WTC11 (cell line): ENCODE results near the gene FNDC11.

ENCODE experiments used
- ARID4B ChIP-seq: sonication (generic); formaldehyde crosslinking; IDR thresholded peaks from 2 replicates; pipeline ENCODE4 v1.8.0; 2023; ENCODE audit warnings: missing genetic modification reagents, mild to moderate bottlenecking, borderline replicate concordance
- CBFB ChIP-seq: sonication (generic); formaldehyde crosslinking; IDR thresholded peaks from 2 replicates; pipeline ENCODE4 v1.8.1; 2022; ENCODE audit warnings: mild to moderate bottlenecking, low read depth, missing genetic modification reagents
- CTCF ChIP-seq: fragments of 200-600 bp; IDR thresholded peaks from 2 replicates; pipeline ENCODE4 v1.8.0; 2022; ENCODE audit warnings: antibody characterized with exemption
- E2F4 ChIP-seq: sonication (generic); formaldehyde crosslinking; IDR thresholded peaks from 2 replicates; pipeline ENCODE4 v1.8.1; 2022; ENCODE audit warnings: low read depth, mild to moderate bottlenecking, moderate library complexity, missing genetic modification reagents, borderline replicate concordance
- JUN ChIP-seq: sonication (generic); formaldehyde crosslinking; IDR thresholded peaks from 2 replicates; pipeline ENCODE4 v1.8.0; 2023; ENCODE audit warnings: mild to moderate bottlenecking, missing genetic modification reagents
- SP1 ChIP-seq: sonication (generic); formaldehyde crosslinking; conservative IDR thresholded peaks from 2 replicates; pipeline ENCODE4 v1.8.1; 2022; ENCODE audit warnings: missing genetic modification reagents
- ZBTB21 ChIP-seq: sonication (generic); formaldehyde crosslinking; IDR thresholded peaks from 2 replicates; pipeline ENCODE4 v1.8.1; 2023; ENCODE audit warnings: mild to moderate bottlenecking, missing genetic modification reagents, borderline replicate concordance
- ZNF121 ChIP-seq: sonication (generic); formaldehyde crosslinking; IDR thresholded peaks from 2 replicates; pipeline ENCODE4 v1.8.0; 2023; ENCODE audit warnings: missing genetic modification reagents
- ZNF138 ChIP-seq: sonication (generic); formaldehyde crosslinking; conservative IDR thresholded peaks from 2 replicates; pipeline ENCODE4 v1.8.1; 2022; ENCODE audit warnings: mild to moderate bottlenecking, moderate library complexity, missing genetic modification reagents
- ZNF317 ChIP-seq: sonication (generic); formaldehyde crosslinking; IDR thresholded peaks from 2 replicates; pipeline ENCODE4 v1.8.1; 2023; ENCODE audit warnings: low read depth, mild to moderate bottlenecking, moderate library complexity, missing genetic modification reagents, borderline replicate concordance
- ZNF423 ChIP-seq: fragments of 250-450 bp; sonication (Bioruptor Pico); IDR thresholded peaks from 2 replicates; pipeline ENCODE4 v2.1.2; 2022; ENCODE audit warnings: mild to moderate bottlenecking, moderate library complexity
- TF ChIP-seq, protein P1 (sequence below): sonication (generic); formaldehyde crosslinking; IDR thresholded peaks from 2 replicates; pipeline ENCODE4 v1.8.1; 2023; ENCODE audit warnings: mild to moderate bottlenecking, missing genetic modification reagents, moderate library complexity
- TF ChIP-seq, protein P2 (sequence below): sonication (generic); formaldehyde crosslinking; IDR thresholded peaks from 2 replicates; pipeline ENCODE4 v1.8.0; 2022; ENCODE audit warnings: mild to moderate bottlenecking, missing genetic modification reagents

DNA sequence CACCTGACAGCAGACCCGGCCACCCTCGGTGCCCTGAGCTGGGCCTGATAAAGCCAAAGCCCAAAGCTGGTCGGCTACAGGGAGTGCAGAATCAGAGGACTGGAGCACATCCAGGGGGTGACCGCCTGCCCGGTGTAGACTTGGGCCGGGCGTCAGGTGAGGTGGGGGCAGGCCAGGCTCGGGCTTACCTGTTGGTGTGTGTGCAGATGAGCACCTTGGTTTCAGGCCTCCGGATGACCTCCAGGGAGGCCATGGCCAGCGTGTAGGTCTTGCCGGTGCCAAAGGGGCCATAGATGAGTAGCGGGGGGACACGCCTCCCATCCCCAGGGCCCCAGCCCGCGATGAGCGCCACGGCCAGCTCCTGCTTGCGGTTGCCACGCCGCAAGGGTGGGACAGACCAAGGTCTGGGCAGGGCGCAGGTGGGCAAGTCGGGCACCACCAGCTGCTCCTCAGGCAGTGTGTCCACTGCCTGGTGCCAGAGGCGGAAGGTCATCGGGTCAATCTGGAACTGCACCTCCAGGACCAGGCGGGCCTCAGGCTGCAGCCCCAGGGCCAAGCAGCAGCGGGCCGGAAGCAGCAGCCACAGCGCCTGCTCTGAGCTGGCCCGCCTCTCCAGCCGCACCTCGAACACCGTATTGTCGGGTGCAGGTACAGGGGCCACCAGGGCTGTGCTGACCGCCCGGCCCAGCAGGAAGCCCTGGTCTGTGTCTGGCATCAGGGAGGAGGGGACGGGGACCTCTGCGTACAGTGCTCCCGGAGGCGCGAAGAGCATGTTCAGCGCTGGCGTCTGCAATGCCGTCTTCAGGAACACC lies 14.4 kb downstream of the FNDC11 start:
- TF ChIP-seq, protein P1, sequence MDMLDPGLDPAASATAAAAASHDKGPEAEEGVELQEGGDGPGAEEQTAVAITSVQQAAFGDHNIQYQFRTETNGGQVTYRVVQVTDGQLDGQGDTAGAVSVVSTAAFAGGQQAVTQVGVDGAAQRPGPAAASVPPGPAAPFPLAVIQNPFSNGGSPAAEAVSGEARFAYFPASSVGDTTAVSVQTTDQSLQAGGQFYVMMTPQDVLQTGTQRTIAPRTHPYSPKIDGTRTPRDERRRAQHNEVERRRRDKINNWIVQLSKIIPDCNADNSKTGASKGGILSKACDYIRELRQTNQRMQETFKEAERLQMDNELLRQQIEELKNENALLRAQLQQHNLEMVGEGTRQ (CRISPR knock-in tag): no peak
- no peak for TF ChIP-seq SP1
- no peak for TF ChIP-seq CTCF
- no peak for TF ChIP-seq JUN (CRISPR knock-in tag)
- TF ChIP-seq ZNF138 (CRISPR knock-in tag): no peak
- TF ChIP-seq E2F4 (CRISPR knock-in tag): no peak
- TF ChIP-seq ZNF317: no peak
- TF ChIP-seq, protein P2, sequence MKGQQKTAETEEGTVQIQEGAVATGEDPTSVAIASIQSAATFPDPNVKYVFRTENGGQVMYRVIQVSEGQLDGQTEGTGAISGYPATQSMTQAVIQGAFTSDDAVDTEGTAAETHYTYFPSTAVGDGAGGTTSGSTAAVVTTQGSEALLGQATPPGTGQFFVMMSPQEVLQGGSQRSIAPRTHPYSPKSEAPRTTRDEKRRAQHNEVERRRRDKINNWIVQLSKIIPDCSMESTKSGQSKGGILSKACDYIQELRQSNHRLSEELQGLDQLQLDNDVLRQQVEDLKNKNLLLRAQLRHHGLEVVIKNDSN (CRISPR knock-in tag): no peak
- no peak for TF ChIP-seq ZNF121 (CRISPR knock-in tag)
- no peak for TF ChIP-seq ARID4B (CRISPR knock-in tag)
- no peak for TF ChIP-seq ZBTB21 (CRISPR knock-in tag)
- TF ChIP-seq ZNF423: no peak
- no peak for TF ChIP-seq CBFB
